ENCODE data around the gene AGRP.

The AGRP gene

GRCh38 chr16:67445441-67445912 lies 37.9 kb downstream of the AGRP start:
- DNase-seq = peak in 2 of 14 donors; percentile 28 to 95

DNA sequence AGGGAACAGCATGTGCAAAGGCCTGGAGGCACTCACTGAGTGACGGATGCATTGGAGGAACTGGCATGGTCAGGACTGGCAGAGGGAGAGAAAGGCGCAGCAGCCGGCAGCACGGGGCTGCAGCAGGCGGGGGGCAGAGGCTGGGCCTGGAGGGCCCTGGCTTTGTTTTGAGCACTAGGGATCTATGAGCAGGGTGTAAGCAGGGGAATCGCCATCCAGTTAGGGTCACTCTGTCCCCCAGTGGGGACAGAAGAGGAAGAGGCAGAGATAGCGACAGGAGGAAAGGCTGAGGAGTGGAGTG lies 38.3 kb downstream of the AGRP start:
- DNase-seq = no peak

DNA sequence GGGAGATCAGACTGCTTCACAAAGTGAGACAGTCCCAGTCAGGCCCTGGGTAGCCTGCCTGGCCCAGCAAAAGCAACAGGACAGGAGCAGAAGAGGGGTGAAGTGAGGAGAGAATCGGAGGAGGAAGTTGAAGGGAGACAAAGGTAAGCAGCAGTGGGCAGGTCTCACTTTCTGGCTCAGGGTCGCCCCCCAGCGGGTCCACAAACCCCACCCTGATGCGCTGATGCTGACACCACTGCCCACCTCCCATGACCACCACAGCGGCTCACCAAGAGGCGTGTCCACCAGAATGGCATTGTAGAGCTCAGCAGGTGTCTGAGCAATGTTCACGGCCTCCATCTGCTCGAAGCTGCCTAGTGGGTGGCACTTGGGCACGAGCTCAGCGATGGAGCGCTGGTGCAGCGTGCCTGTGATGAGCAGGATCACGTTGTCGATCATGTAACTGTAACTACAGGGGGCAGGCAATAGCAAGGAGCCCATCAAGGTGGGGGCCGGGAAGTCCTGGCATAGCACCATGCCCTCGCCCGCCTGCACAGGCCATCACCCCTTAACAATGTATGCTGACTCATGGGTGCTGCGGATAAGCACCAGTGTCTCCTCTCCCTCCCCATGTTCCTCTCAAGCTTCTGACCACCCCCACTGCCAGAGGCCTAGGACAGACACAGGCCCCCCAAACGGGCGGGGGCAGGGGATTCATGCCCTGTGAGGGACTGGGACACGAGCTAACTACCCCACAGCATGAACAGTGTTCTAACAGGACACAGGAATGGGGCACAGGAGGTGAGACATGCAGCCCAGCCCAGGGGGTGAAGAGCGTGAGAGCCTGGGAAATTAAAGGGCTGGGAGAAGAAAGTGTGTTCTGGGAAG lies 38.9 kb downstream of the AGRP start:
- peak in 1 of 14 donors; percentile 42 for DNase-seq

DNA sequence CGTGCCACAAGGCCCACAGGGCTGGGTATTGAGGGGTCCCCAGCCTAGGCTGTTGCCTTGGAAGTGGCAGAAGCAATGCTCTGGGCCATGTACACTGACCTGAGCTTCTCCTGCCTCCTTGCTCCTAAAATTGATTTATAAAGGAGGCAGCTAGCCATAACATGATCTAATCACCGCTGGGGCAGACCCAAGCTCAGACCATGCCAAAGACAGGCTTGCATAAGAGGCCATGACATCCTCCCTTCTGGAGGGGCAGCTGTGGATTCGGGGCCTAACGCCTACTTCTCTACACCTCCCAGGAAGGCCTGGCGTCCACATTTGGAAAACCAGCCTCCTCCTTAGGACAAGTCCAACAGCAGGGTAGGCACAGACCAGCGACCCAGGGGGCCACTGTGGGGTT lies 40.1 kb downstream of the AGRP start:
- DNase-seq = no peak

DNA sequence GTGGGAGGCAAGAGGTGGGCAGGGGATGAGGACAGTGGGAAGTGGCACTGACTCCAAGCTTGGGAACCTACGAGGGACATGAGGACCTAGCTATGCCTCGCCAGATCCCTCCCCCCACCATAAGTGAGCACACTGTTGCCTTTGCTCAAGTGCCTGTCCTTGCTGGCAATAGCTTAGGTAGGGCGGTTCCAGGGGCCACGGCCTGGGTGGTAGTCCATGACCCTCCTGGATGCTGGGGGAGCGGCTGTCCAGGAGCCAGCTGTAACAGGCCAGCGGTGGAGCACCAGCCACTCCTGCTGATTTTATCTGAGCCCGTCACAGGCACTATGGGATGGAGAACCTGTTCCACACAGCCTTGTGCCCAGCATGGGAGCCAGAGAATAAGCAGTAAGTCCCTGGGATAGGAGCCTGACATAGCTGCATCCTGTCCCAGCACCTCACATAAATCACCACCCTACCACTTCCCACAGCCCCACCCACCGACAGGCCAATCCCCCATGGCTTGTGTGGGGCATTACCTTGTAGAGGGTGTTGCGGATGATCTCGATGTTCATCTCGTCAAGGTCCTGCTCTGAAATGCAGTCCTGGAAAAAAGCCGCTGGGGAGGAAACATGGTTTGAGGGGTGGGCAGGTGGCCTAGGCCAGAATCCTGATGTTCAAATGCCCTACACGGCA lies 40.6 kb downstream of the AGRP start:
- no peak for DNase-seq

DNA sequence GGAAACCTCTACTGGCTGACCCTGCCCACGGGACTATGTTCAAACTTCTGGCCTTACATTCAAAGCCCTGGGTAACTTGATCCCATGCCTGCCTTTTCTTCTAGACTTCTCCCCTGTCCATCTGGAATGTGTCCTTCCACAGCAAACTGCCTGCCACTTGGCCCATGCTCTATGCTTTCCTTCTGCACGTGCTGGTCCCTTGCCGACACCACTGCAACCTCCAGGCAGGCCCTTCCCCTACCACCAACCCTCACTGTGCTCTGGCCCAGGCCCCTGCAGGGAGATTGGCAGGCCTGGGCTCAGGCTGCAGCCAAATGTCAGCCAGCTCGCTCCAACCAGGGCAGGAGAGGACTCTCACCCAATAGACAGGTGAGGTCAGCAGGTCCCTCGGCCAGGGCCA lies 41.4 kb downstream of the AGRP start:
- peak in 1 of 14 donors; percentile 76 for DNase-seq

DNA sequence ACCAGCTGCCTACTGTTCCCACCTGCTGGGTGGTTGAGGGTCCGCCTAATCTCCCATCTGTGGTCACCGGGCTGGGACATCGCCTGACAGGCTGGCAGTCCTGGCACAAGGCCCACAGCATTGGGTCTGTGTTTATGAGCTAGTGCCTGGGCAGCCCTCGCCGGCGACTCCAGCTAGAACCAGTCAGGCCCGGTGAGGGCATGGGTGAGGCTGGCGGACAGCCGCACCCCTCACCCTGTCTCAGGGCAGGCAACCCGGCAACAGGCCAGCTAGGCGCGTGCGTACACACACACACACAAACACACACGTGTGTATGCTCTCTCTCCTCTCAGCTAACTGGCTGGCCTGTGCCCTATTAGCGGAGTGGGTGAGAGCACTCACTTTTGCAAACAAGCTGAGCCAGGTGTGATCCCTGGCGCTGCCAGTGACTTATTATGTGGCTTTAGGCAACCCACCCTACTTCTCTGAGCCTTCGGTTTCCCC lies 42.0 kb downstream of the AGRP start:
- peak in 8 of 14 donors; percentile 11 to 86 (median 16) for DNase-seq

GRCh38 chr16:67438824-67439393 lies 44.4 kb downstream of the AGRP start:
- no peak for DNase-seq

- no peak for DNase-seq
Observed at GRCh38 chr16:67438098-67438791, 45.1 kb downstream of the AGRP start.

DNA sequence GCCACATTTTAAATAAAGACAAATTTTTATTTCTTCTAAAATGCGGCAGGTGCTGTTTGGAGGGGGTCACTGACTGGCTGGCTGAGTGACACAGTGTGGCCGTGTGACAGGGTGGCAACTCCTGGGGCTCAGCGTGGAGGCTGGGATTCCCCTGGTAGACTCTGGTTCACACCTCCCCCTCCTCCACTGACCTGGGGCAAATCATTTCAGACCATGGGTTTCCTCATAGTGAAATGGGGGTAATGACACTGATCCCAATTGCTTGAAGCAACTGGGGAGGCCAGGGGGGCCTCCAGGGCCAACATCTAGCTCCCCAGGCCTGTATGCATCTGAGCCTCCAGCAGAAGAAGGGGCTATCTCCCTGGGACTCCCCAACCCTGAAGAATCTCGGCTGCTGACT lies 45.8 kb downstream of the AGRP start:
- DNase-seq = no peak

GRCh38 chr16:67436640-67437193 lies 46.6 kb downstream of the AGRP start:
- DNase-seq = no peak

DNA sequence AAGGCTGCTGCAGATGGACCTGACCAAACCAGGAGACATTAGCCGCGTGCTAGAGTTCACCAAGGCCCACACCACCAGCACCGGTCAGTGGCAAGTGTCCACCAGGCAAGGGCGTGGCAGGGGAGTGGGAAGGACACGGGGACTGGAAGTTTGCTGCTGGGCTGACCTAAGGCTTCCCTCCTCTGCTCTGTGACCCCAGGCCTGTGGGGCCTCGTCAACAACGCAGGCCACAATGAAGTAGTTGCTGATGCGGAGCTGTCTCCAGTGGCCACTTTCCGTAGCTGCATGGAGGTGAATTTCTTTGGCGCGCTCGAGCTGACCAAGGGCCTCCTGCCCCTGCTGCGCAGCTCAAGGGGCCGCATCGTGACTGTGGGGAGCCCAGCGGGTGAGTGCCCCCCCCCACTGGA lies 47.6 kb downstream of the AGRP start:
- DNase-seq = no peak

GRCh38 chr16:67433131-67433719 lies 50.1 kb downstream of the AGRP start:
- DNase-seq = no peak

Measured in C1 segment of cervical spinal cord (tissue), 14 donors.